Nephron progenitor cell (in vitro differentiated cells): ENCODE results near the gene MXRA8.

ENCODE experiments used
- DNase-seq: peaks from one replicate; pipeline ENCODE4 v3.0.0; 2021
- H3K27ac Mint-ChIP-seq: 2 replicates; pipeline ENCODE4 v1.8.0; 2021; ENCODE audit warnings: mild to moderate bottlenecking, moderate library complexity, mixed read lengths
- H3K27me3 Mint-ChIP-seq: 2 replicates; pipeline ENCODE4 v1.8.0; 2021; ENCODE audit warnings: mild to moderate bottlenecking, low read depth, mixed read lengths; ENCODE audit not compliant: poor library complexity
- H3K36me3 Mint-ChIP-seq: 2 replicates; pipeline ENCODE4 v1.8.0; 2021; ENCODE audit warnings: low read depth, mixed read lengths
- H3K4me1 Mint-ChIP-seq: 2 replicates; pipeline ENCODE4 v1.8.0; 2021; ENCODE audit warnings: mixed read lengths
- H3K4me3 Mint-ChIP-seq: 2 replicates; pipeline ENCODE4 v1.8.0; 2021; ENCODE audit warnings: mild to moderate bottlenecking, moderate library complexity, mixed read lengths
- H3K9me3 Mint-ChIP-seq: 2 replicates; pipeline ENCODE4 v1.8.0; 2021; ENCODE audit warnings: mild to moderate bottlenecking, moderate library complexity, mixed read lengths
- CTCF ChIP-seq: fragments of 200-600 bp; sonication (generic); IDR thresholded peaks from 2 replicates; pipeline ENCODE4 v1.5.0; 2021; ENCODE audit warnings: antibody characterized with exemption

Gene MXRA8

GRCh38 chr1:1333551-1334241, 24.7 kb downstream of the MXRA8 start:
- TF ChIP-seq CTCF: no peak
- Mint-ChIP-seq H3K4me3 (no peak overlapping the region), H3K4me1 (peaks cover 4% of the 10 kb centered on the region), H3K9me3 (no peaks in the 10 kb centered on the region), H3K27ac (no peak overlapping the region), H3K36me3 (peaks cover 4% of the 10 kb centered on the region), H3K27me3 (no peaks in the 10 kb centered on the region)
- no peak for DNase-seq

GRCh38 chr1:1332774-1333480, 25.4 kb downstream of the MXRA8 start:
- H3K4me1 Mint-ChIP-seq: peaks cover 4% of the 10 kb centered on the region
- no peaks in the 10 kb centered on the region for H3K9me3 Mint-ChIP-seq
- H3K4me3 Mint-ChIP-seq: no peak overlapping the region
- TF ChIP-seq CTCF: no peak
- peaks cover 4% of the 10 kb centered on the region for H3K36me3 Mint-ChIP-seq
- no peaks in the 10 kb centered on the region for H3K27me3 Mint-ChIP-seq
- H3K27ac Mint-ChIP-seq: no peak overlapping the region
- DNase-seq: no peak

GRCh38 chr1:1332031-1332755, 26.2 kb downstream of the MXRA8 start:
- Mint-ChIP-seq H3K36me3 (peaks cover 4% of the 10 kb centered on the region), H3K27me3 (no peaks in the 10 kb centered on the region), H3K4me3 (no peak overlapping the region), H3K4me1 (peaks cover 4% of the 10 kb centered on the region), H3K27ac (no peak overlapping the region), H3K9me3 (no peaks in the 10 kb centered on the region)
- no peak for DNase-seq
- TF ChIP-seq CTCF: no peak

GRCh38 chr1:1331068-1331965, 27.0 kb downstream of the MXRA8 start, which contains the start of gene TAS1R3:
TSS of gene TAS1R3 (plus strand) at chr1:1331280. CDS start at chr1:1331346, 66 bp downstream.
- TF ChIP-seq CTCF: no peak
- Mint-ChIP-seq H3K4me1 (peaks cover 4% of the 10 kb centered on the region), H3K4me3 (no peak within 1 kb of the TSS), H3K9me3 (no peaks in the 10 kb centered on the region), H3K27me3 (no peaks in the 10 kb centered on the region), H3K27ac (peak within 1 kb of the TSS; percentile 57), H3K36me3 (peaks cover 4% of the 10 kb centered on the region)
- no peak for DNase-seq

GRCh38 chr1:1330366-1331067, 27.8 kb downstream of the MXRA8 start:
- Mint-ChIP-seq H3K27ac (peak overlapping the region; percentile 57), H3K4me3 (no peak overlapping the region), H3K36me3 (peaks cover 4% of the 10 kb centered on the region), H3K4me1 (peaks cover 4% of the 10 kb centered on the region), H3K27me3 (no peaks in the 10 kb centered on the region), H3K9me3 (no peaks in the 10 kb centered on the region)
- TF ChIP-seq CTCF: no peak
- no peak for DNase-seq
